Neural cell (in vitro differentiated cells): ENCODE results near the gene PDE1A.

ENCODE experiments used
- EZH2 ChIP-seq: fragments of 200-600, 300-800 bp; shearing (Covaris generic), sonication (generic); IDR thresholded peaks from 2 replicates; pipeline ENCODE4 v1.6.1; 2014; ENCODE audit warnings: antibody characterized with exemption, low read length, borderline replicate concordance, mild to moderate bottlenecking; ENCODE audit not compliant: insufficient read depth, poor library complexity, severe bottlenecking
- POLR2AphosphoS5 ChIP-seq: IDR thresholded peaks from 2 replicates; pipeline ENCODE4 v1.6.1; 2012
- TF ChIP-seq, protein P1 (sequence below): fragments of 450-650 bp; IDR thresholded peaks from 2 replicates; pipeline ENCODE4 v1.5.1; 2014; ENCODE audit warnings: antibody characterized with exemption, mild to moderate bottlenecking, moderate library complexity; ENCODE audit not compliant: poor library complexity, severe bottlenecking

DNA sequence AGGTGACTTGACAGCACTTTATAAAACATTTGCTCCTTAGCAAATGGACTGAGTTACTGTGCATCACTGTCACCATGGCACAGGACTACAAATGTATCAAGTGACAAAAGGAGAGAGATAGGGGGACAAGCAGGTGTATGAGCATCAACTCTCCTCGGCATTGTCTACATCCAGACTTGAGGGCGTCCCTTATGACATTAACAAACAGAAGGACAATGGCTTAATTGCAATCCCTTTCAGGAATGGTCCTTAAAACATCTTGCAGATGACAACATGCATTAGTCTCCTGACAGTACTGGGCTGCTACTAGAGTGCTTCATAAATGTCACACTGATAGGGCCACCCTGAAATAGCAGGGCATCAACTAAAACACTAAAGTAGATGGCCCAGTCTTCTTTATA, 198.8 kb downstream of the PDE1A start:
- TF ChIP-seq, protein P1, sequence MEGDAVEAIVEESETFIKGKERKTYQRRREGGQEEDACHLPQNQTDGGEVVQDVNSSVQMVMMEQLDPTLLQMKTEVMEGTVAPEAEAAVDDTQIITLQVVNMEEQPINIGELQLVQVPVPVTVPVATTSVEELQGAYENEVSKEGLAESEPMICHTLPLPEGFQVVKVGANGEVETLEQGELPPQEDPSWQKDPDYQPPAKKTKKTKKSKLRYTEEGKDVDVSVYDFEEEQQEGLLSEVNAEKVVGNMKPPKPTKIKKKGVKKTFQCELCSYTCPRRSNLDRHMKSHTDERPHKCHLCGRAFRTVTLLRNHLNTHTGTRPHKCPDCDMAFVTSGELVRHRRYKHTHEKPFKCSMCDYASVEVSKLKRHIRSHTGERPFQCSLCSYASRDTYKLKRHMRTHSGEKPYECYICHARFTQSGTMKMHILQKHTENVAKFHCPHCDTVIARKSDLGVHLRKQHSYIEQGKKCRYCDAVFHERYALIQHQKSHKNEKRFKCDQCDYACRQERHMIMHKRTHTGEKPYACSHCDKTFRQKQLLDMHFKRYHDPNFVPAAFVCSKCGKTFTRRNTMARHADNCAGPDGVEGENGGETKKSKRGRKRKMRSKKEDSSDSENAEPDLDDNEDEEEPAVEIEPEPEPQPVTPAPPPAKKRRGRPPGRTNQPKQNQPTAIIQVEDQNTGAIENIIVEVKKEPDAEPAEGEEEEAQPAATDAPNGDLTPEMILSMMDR = no peak
- peak; percentile 90 for TF ChIP-seq POLR2AphosphoS5
- TF ChIP-seq EZH2 = no peak
